HEK293T (cell line): Measurements from ENCODE around the gene CUTC.

Source experiments
- ELF4 ChIP-seq: fragments of 450-650 bp; IDR thresholded peaks from 2 replicates; pipeline ENCODE4 v1.6.1; 2017; ENCODE audit warnings: antibody characterized with exemption
- HDGF ChIP-seq: fragments of 450-650 bp; IDR thresholded peaks from 2 replicates; pipeline ENCODE4 v1.6.1; 2017; ENCODE audit warnings: antibody characterized with exemption, borderline replicate concordance
- L3MBTL2 ChIP-seq: fragments of 450-650 bp; conservative IDR thresholded peaks from 2 replicates; pipeline ENCODE4 v1.6.1; 2016; ENCODE audit warnings: mild to moderate bottlenecking
- PKNOX1 ChIP-seq: fragments of 450-650 bp; IDR thresholded peaks from 2 replicates; pipeline ENCODE4 v1.6.1; 2016
- SUZ12 ChIP-seq: fragments of 450-650 bp; IDR thresholded peaks from 2 replicates; pipeline ENCODE4 v1.6.1; 2016; ENCODE audit warnings: mild to moderate bottlenecking
- TARDBP ChIP-seq: fragments of 450-650 bp; IDR thresholded peaks from 2 replicates; pipeline ENCODE4 v1.6.1; 2016

GRCh38 chr10:99682752-99683151, 49.3 kb upstream of the CUTC start:
- TF ChIP-seq PKNOX1 (no peak), L3MBTL2 (no peak), SUZ12 (no peak), ELF4 (no peak), HDGF (no peak), TARDBP (no peak)
